ENCODE measurements around the gene THRB. TPM values are rescaled to one million over a fixed set of nuclear protein-coding genes. Genes with fewer than 3 reads are reported as not detected.

The THRB gene
- total and polyA plus RNA-seq, 2 experiments from 2014 or later: 0.49 to 0.57 TPM

DNA sequence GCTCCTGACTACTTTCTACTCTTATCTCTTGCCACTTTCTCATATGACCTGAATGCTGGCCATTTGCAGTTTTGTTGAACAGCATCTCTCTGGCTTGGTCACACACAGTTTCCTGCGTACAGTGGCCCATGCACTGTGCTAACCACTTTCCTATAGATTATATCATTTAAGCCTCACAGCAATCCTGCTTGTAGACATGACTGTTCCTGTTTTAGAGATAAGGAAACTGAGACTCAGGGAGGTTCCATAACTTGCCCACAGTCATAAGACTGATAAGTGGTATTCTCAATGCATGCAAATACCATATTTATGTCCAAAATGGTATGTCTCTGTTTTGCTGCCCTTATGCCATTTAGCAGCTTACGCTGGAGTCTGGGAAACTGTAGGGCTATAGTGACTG lies 320.0 kb downstream of the THRB start:
- Histone ChIP-seq H3K9me3 (ENCODE audit: low read depth) (no peaks in the 10 kb centered on the region), H3K27ac (no peak overlapping the region), H3K4me1 (ENCODE audit: low read depth) (no peaks in the 10 kb centered on the region), H3K27me3 (no peaks in the 10 kb centered on the region), H3K36me3 (no peaks in the 10 kb centered on the region), H3K4me3 (no peak overlapping the region)
- DNase-seq (ENCODE audit: low read depth in 1 of 2, low spot score in 1 of 2): no peak
- no peak for TF ChIP-seq CTCF (IDR thresholded peaks at IDR 0.05; ENCODE audit: low read depth, low read length)

GRCh38 chr3:24168977-24169376 lies 325.7 kb downstream of the THRB start:
- TF ChIP-seq CTCF (IDR thresholded peaks at IDR 0.05; ENCODE audit: low read depth, low read length): no peak
- Histone ChIP-seq H3K4me3 (no peak overlapping the region), H3K36me3 (no peaks in the 10 kb centered on the region), H3K4me1 (ENCODE audit: low read depth) (no peaks in the 10 kb centered on the region), H3K27me3 (no peaks in the 10 kb centered on the region), H3K9me3 (ENCODE audit: low read depth) (no peaks in the 10 kb centered on the region), H3K27ac (no peak overlapping the region)
- no peak for DNase-seq (ENCODE audit: low read depth in 1 of 2, low spot score in 1 of 2)

DNA sequence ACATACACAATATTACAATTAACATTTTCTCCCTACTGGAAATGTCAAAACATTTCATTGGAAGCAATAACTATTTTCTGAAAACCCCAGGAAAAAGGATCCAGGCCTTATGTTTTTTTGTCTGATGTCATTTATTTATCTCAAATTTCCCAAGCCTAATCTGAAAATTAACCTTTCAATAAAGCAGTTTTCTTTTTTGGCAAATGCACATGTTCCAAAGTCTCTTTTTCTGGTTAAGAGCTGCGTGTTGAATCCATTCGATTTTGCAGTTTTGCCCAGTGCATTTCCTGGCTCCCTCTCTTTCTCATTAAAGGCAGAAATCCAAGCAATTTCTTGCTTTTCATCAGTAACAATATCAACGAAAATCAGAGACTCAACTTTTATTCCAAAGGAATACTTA lies 327.2 kb downstream of the THRB start:
- no peak for DNase-seq (ENCODE audit: low read depth in 1 of 2, low spot score in 1 of 2)
- no peaks in the 10 kb centered on the region for H3K4me1 ChIP-seq (ENCODE audit: low read depth)
- no peak overlapping the region for H3K27ac ChIP-seq
- TF ChIP-seq CTCF (IDR thresholded peaks at IDR 0.05; ENCODE audit: low read depth, low read length): no peak
- no peaks in the 10 kb centered on the region for H3K27me3 ChIP-seq
- H3K36me3 ChIP-seq: no peaks in the 10 kb centered on the region
- no peak overlapping the region for H3K4me3 ChIP-seq
- no peaks in the 10 kb centered on the region for H3K9me3 ChIP-seq (ENCODE audit: low read depth)

DNA sequence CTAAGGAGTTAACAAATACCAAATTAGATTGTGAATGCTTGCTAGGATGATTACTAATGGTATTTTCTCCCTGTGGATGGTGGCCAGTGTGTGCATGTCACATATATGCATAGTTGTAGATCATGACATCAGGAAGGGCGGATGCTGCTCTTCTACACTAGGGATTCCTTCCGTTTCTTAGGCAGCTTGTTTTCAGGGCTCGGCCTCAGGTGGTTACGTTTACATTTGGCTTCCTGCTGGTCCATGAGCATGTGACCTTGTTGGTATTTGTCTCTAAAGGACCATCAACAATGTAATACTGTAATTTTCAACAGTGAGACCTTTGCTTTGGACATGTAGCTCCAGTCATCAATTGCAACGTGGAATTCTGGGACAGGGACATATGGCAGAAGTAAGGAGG lies 328.1 kb downstream of the THRB start:
- DNase-seq (ENCODE audit: low read depth in 1 of 2, low spot score in 1 of 2): no peak
- Histone ChIP-seq H3K27me3 (no peaks in the 10 kb centered on the region), H3K4me1 (ENCODE audit: low read depth) (no peaks in the 10 kb centered on the region), H3K4me3 (no peak overlapping the region), H3K9me3 (ENCODE audit: low read depth) (no peaks in the 10 kb centered on the region), H3K36me3 (no peaks in the 10 kb centered on the region), H3K27ac (no peak overlapping the region)
- TF ChIP-seq CTCF (IDR thresholded peaks at IDR 0.05; ENCODE audit: low read depth, low read length): no peak

DNA sequence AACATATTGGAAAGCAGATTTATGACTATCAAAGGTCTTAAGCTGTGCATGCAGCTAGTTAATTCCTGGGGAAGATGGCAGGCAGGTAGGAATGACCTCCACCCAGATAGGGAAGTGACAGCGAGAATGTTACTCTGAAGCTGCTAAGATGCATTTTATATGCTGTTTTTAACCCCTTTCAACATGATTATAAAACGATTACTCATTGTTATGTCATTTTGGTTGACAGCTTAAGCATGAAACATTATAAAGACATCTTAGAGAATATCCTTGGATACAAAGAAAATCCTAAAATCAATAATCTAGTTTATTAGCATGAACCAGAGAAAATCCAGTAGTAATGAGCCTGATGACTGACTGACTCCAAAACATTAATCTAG lies 329.1 kb downstream of the THRB start:
- TF ChIP-seq CTCF (IDR thresholded peaks at IDR 0.05; ENCODE audit: low read depth, low read length): no peak
- H3K9me3 ChIP-seq (ENCODE audit: low read depth): no peaks in the 10 kb centered on the region
- no peak overlapping the region for H3K4me3 ChIP-seq
- DNase-seq (ENCODE audit: low read depth in 1 of 2, low spot score in 1 of 2): no peak
- no peaks in the 10 kb centered on the region for H3K27me3 ChIP-seq
- no peaks in the 10 kb centered on the region for H3K4me1 ChIP-seq (ENCODE audit: low read depth)
- H3K27ac ChIP-seq: no peak overlapping the region
- no peaks in the 10 kb centered on the region for H3K36me3 ChIP-seq
